ENCODE measurements around the gene MSI2. TPM values are rescaled to one million over a fixed set of nuclear protein-coding genes. Genes with fewer than 3 reads are reported as not detected.

MSI2 gene
- total and polyA plus RNA-seq, 2 donors (not counting 3 experiments of a cell fraction or from before 2014, with no cell fraction given), result 20.9 to 59.3 TPM

DNA sequence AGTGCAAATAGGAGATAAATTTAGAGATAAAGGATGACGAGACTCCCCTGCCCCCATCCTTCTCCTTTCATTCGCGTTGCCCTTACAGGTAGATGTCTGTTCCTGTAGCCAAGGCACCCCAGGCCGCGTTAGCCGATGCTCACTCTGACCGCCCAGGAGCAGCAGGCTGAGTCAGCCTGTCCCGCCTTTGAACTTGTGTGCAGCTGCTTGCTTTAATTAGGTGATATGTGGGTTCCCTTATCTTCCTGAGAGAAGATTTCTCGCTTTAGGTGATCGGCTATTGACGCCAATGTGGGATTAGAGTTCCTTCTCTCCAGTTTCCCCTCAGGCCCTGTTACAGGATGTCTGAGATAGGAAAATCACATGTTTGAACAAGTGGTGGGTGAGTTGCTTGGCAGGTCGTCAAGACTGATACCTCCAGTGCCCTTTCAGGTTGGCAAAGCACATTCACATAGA is 119.5 kb downstream of the MSI2 start:
- no peak for FAIRE-seq
- H3K79me2 ChIP-seq (ENCODE audit: control insufficient read depth, insufficient read depth, low read length), result no peaks in the 10 kb centered on the region
- H3K9ac ChIP-seq (replicated peaks; ENCODE audit: extremely low read depth, insufficient read depth, low read length), result no peak overlapping the region
- dilution Hi-C loops (cut with MboI; ENCODE audit: extremely low pct_ligation_motif_present, low sequenced_read_pairs) (no loop called here), intact Hi-C loops (cut with micrococcal nuclease) (loop anchor here (5.0 kb wide), 2 partner anchors 47 to 118 kb away; partner anchors contain the start of gene MSI2)
- DNase-seq (ENCODE audit: low read depth, low spot score), result no peak
- H3K9me3 ChIP-seq (replicated peaks; ENCODE audit: control insufficient read depth, insufficient read depth, low read length), result no peaks in the 10 kb centered on the region
- H3K27me3 ChIP-seq (ENCODE audit: control insufficient read depth in 2 of 2, insufficient read depth in 2 of 2, low read length in 2 of 2), result no peaks in the 10 kb centered on the region
- H3K27ac ChIP-seq (ENCODE audit: insufficient read depth, low read depth, low read length), result no peak overlapping the region
- POLR2A ChIA-PET, result no interaction called here
- no peak overlapping the region for H3K4me3 ChIP-seq (replicated peaks in 1 of 3; ENCODE audit: insufficient read depth in 1 of 3, low read depth in 1 of 3, low read length in 3 of 3)
- no peaks in the 10 kb centered on the region for H3K36me3 ChIP-seq (ENCODE audit: control insufficient read depth in 2 of 2, extremely low read depth in 1 of 2, insufficient read depth in 2 of 2, low read length in 2 of 2)
- H2AFZ ChIP-seq (ENCODE audit: low read depth, low read length), result no peak overlapping the region
- H3K9me1 ChIP-seq (replicated peaks; ENCODE audit: control insufficient read depth, extremely low read depth, insufficient read depth, low read length), result no peaks in the 10 kb centered on the region
- BruUV-seq (replicated peaks), result no TSS peak
- CTCF ChIA-PET, result no interaction called here
- TF ChIP-seq GATA2 (IDR thresholded peaks at IDR 0.05; ENCODE audit: insufficient read depth, insufficient read length, low read depth, low read length) (no peak), MYC (IDR thresholded peaks at IDR 0.05; ENCODE audit: low read depth, low read length) (no peak)
- TF ChIP-seq, protein P1, sequence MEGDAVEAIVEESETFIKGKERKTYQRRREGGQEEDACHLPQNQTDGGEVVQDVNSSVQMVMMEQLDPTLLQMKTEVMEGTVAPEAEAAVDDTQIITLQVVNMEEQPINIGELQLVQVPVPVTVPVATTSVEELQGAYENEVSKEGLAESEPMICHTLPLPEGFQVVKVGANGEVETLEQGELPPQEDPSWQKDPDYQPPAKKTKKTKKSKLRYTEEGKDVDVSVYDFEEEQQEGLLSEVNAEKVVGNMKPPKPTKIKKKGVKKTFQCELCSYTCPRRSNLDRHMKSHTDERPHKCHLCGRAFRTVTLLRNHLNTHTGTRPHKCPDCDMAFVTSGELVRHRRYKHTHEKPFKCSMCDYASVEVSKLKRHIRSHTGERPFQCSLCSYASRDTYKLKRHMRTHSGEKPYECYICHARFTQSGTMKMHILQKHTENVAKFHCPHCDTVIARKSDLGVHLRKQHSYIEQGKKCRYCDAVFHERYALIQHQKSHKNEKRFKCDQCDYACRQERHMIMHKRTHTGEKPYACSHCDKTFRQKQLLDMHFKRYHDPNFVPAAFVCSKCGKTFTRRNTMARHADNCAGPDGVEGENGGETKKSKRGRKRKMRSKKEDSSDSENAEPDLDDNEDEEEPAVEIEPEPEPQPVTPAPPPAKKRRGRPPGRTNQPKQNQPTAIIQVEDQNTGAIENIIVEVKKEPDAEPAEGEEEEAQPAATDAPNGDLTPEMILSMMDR (IDR thresholded peaks at IDR 0.05; ENCODE audit: extremely low read depth in 1 of 2, insufficient read depth in 1 of 2, low read depth in 1 of 2, low read length in 2 of 2), result no peak
- no peak overlapping the region for H3K4me2 ChIP-seq (ENCODE audit: insufficient read depth, low read length)
- peaks cover 10% of the 10 kb centered on the region for H3K4me1 ChIP-seq (ENCODE audit: control insufficient read depth, extremely low read depth, insufficient read depth, low read length)
- H4K20me1 ChIP-seq (replicated peaks; ENCODE audit: control insufficient read depth, extremely low read depth, insufficient read depth, low read length), result no peaks in the 10 kb centered on the region

DNA sequence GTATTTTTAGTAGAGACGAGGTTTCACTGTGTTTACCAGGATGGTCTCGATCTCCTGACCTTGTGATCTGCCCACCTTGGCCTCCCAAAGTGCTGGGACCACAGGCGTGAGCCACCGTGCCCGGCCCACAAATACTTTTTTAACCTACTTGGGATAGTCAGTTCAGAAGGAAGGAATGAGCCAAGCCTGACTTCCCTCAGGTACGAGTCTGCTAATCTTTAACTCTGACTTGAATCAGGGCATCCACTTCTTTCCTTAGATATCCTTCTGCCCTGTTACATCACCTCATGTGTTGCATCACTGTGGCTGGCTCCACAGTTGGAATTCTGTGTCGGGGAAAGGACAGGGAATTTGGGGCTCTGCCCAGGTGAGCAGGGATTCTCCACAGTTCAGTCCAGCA is 120.8 kb downstream of the MSI2 start:
- no peak for DNase-seq (ENCODE audit: low read depth, low spot score)
- H3K79me2 ChIP-seq (ENCODE audit: control insufficient read depth, insufficient read depth, low read length), result no peaks in the 10 kb centered on the region
- no peak overlapping the region for H2AFZ ChIP-seq (ENCODE audit: low read depth, low read length)
- H3K27me3 ChIP-seq (ENCODE audit: control insufficient read depth in 2 of 2, insufficient read depth in 2 of 2, low read length in 2 of 2), result no peaks in the 10 kb centered on the region
- no peak overlapping the region for H3K9ac ChIP-seq (replicated peaks; ENCODE audit: extremely low read depth, insufficient read depth, low read length)
- no peaks in the 10 kb centered on the region for H3K9me3 ChIP-seq (replicated peaks; ENCODE audit: control insufficient read depth, insufficient read depth, low read length)
- ChIA-PET CTCF (no interaction called here), POLR2A (no interaction called here)
- no peak overlapping the region for H3K4me3 ChIP-seq (replicated peaks in 1 of 3; ENCODE audit: insufficient read depth in 1 of 3, low read depth in 1 of 3, low read length in 3 of 3)
- no peak overlapping the region for H3K4me2 ChIP-seq (ENCODE audit: insufficient read depth, low read length)
- H3K4me1 ChIP-seq (ENCODE audit: control insufficient read depth, extremely low read depth, insufficient read depth, low read length), result peaks cover 8% of the 10 kb centered on the region
- intact Hi-C loops (cut with micrococcal nuclease), result loop anchor here (5.0 kb wide), 2 partner anchors 45 to 120 kb away; partner anchors contain the start of gene MSI2
- FAIRE-seq, result no peak
- H3K9me1 ChIP-seq (replicated peaks; ENCODE audit: control insufficient read depth, extremely low read depth, insufficient read depth, low read length), result no peaks in the 10 kb centered on the region
- H3K36me3 ChIP-seq (ENCODE audit: control insufficient read depth in 2 of 2, extremely low read depth in 1 of 2, insufficient read depth in 2 of 2, low read length in 2 of 2), result no peaks in the 10 kb centered on the region
- no TSS peak for BruUV-seq (replicated peaks)
- no peak overlapping the region for H3K27ac ChIP-seq (ENCODE audit: insufficient read depth, low read depth, low read length)
- dilution Hi-C loops (cut with MboI; ENCODE audit: extremely low pct_ligation_motif_present, low sequenced_read_pairs), result no loop called here
- no peaks in the 10 kb centered on the region for H4K20me1 ChIP-seq (replicated peaks; ENCODE audit: control insufficient read depth, extremely low read depth, insufficient read depth, low read length)
- TF ChIP-seq EZH2 (IDR thresholded peaks at IDR 0.05; ENCODE audit: borderline replicate concordance, low read depth, low read length, severe bottlenecking), result no peak
- no peak for TF ChIP-seq POLR2AphosphoS5 (IDR thresholded peaks at IDR 0.05; ENCODE audit: insufficient read depth, low read depth, low read length)
- TF ChIP-seq FOS (IDR thresholded peaks at IDR 0.05; ENCODE audit: borderline replicate concordance, insufficient read depth, low read length), result no peak
- no peak for TF ChIP-seq JUN (IDR thresholded peaks at IDR 0.05; ENCODE audit: borderline replicate concordance, insufficient read depth, insufficient read length, low read depth)
- TF ChIP-seq POLR2A (IDR thresholded peaks at IDR 0.05; ENCODE audit: low read depth, low read length), result no peak
- TF ChIP-seq, protein P1 (IDR thresholded peaks at IDR 0.05; ENCODE audit: extremely low read depth in 1 of 2, insufficient read depth in 1 of 2, low read depth in 1 of 2, low read length in 2 of 2), result no peak
- TF ChIP-seq MYC (IDR thresholded peaks at IDR 0.05; ENCODE audit: low read depth, low read length), result no peak
- no peak for TF ChIP-seq GATA2 (IDR thresholded peaks at IDR 0.05; ENCODE audit: insufficient read depth, insufficient read length, low read depth, low read length)
- TF ChIP-seq, protein P2, sequence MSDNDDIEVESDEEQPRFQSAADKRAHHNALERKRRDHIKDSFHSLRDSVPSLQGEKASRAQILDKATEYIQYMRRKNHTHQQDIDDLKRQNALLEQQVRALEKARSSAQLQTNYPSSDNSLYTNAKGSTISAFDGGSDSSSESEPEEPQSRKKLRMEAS (IDR thresholded peaks at IDR 0.05; ENCODE audit: insufficient read depth, insufficient read length), result no peak

Data from endothelial cell of umbilical vein (primary cell).